Transverse colon (tissue), 4 donors: ENCODE data around the gene TMIGD1. TPM values are rescaled to one million over a fixed set of nuclear protein-coding genes. Genes with fewer than 3 reads are reported as not detected.
A peak's percentile ranks its signal among the peaks of the same experiment; 100 is the strongest.

Source experiments
- DNase-seq: peaks from one replicate; pipeline ENCODE4 v3.0.0-alpha.2; 2019
- H3K27ac ChIP-seq, 4 donors: fragments of 200-600 bp; sonication (generic); 2 replicates each; pipeline ENCODE4 v1.5.1; 2016 to 2018; ENCODE audit warnings: inconsistent platforms in 4 of 4
- H3K27me3 ChIP-seq: fragments of 200-600 bp; sonication (generic); 2 replicates; pipeline ENCODE4 v1.5.1; 2017; ENCODE audit warnings: inconsistent platforms
- H3K36me3 ChIP-seq, 4 donors: fragments of 200-600 bp; sonication (generic); 2 replicates each; pipeline ENCODE4 v1.5.1; 2017 to 2019; ENCODE audit warnings: inconsistent platforms in 4 of 4
- H3K4me1 ChIP-seq, 4 donors: fragments of 200-600 bp; sonication (generic); 2 replicates each; pipeline ENCODE4 v1.5.1; 2017 to 2020; ENCODE audit warnings: inconsistent platforms in 4 of 4
- H3K4me3 ChIP-seq, 4 donors: fragments of 200-600 bp; sonication (generic); 1 replicate in 1 of 4; 2 replicates in 3 of 4; pipeline versions ENCODE4 v1.5.1 to v1.6.1; 2017 to 2019; ENCODE audit warnings: inconsistent platforms in 4 of 4
- H3K9me3 ChIP-seq, 2 donors: fragments of 200-600 bp; sonication (generic); 2 replicates each; pipeline ENCODE4 v1.5.1; 2017 to 2019; ENCODE audit warnings: inconsistent platforms in 2 of 2
- CTCF ChIP-seq, 5 experiments: fragments of 200-600 bp in 3 of 5; fragments of 450-650 bp in 2 of 5; sonication (generic) in 3 of 5; IDR thresholded peaks; 1 replicate in 2 of 5; 2 replicates in 3 of 5; pipeline ENCODE4 v1.5.1; 2016 to 2017; ENCODE audit warnings: antibody characterized with exemption in 5 of 5, inconsistent platforms in 3 of 5, mild to moderate bottlenecking in 2 of 5, moderate library complexity in 1 of 5
- EP300 ChIP-seq: sonication (generic); formaldehyde crosslinking; IDR thresholded peaks from one replicate; pipeline ENCODE4 v1.6.1; 2017; ENCODE audit warnings: antibody characterized with exemption, low read depth
- POLR2A ChIP-seq: fragments of 450-650 bp; IDR thresholded peaks from one replicate; pipeline ENCODE4 v1.6.1; 2016; ENCODE audit warnings: antibody characterized with exemption, mild to moderate bottlenecking, moderate library complexity
- POLR2AphosphoS5 ChIP-seq, 3 donors: sonication (generic); formaldehyde crosslinking; IDR thresholded peaks; one replicate each; pipeline ENCODE4 v1.6.1; 2016; ENCODE audit warnings: antibody characterized with exemption in 3 of 3
- WGBS, 2 donors: methylation state at CpG; one replicate each; pipeline ENCODE4 v1.1.5; 2018; ENCODE audit warnings: low coverage in 1 of 2; 5-methylcytosine and 5-hydroxymethylcytosine counted together
- in situ Hi-C, 4 donors: fragments of 200-750 bp; cut with MboI; loops; one replicate each; pipeline versions ENCODE4 v1.15.0 to v1.15.1; 2017; ENCODE audit warnings: low sequenced_read_pairs in 3 of 4, low pct_ligation_motif_present in 1 of 4, low pct_unique_long_range_greater_than_20kb in 1 of 4
- intact Hi-C: fragments of 100-400 bp; cut with DNase I; formaldehyde crosslinking; loops from one replicate; pipeline ENCODE4 v1.15.1; 2023; ENCODE audit warnings: low total_unique reads
- total RNA-seq, 4 donors: library from RNA; depleted of rRNA; stranded (reverse); fragments of >200 nt; gene quantifications; one replicate each; pipeline ENCODE4 v1.1.0, GENCODE V29; 2016

The TMIGD1 gene
- total RNA-seq, 4 donors from 2014 or later: 0.80 to 488 (median 131) TPM

DNA sequence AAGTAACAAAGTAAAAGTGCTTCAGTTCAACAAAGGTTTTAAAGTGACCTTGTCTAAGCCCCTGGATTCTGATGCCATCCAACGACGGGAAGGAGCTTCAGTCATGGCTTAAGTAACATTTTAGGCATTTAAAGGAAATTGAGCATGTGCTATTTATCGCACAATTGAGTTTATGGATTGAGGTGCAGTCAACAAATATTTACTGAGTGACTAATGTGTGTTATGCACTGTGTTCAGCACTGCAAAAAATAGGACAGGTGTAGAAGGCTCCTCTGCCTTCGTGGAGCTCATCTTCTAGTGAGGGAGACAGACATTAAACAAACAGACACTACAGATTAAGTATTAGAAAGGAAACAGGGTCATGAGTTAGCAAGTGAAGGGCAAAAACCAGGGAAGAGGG is 12.5 kb downstream of the TMIGD1 start:
- H3K27me3 ChIP-seq: no peaks in the 10 kb centered on the region
- H3K27ac ChIP-seq: no peak overlapping the region
- no peak overlapping the region for H3K4me3 ChIP-seq
- peaks cover 0 to 15% (median 6%) of the 10 kb centered on the region in 4 donors for H3K4me1 ChIP-seq
- intact Hi-C loops: no loop called here
- 35 to 57% methylated on average over 4 of the region's 4 CpGs for WGBS, 2 donors
- no peak for DNase-seq
- in situ Hi-C loops: loop anchor here in 1 of 4 donors (10.0 kb wide), 1 partner anchor 217 kb away; no protein-coding TSS in a partner anchor
- no peak for TF ChIP-seq POLR2A
- TF ChIP-seq EP300: no peak
- no peak for TF ChIP-seq CTCF (IDR thresholded peaks at IDR 0.05)
- TF ChIP-seq POLR2AphosphoS5 (IDR thresholded peaks at IDR 0.05): no peak
- H3K9me3 ChIP-seq: no peaks in the 10 kb centered on the region
- no peaks in the 10 kb centered on the region for H3K36me3 ChIP-seq

DNA sequence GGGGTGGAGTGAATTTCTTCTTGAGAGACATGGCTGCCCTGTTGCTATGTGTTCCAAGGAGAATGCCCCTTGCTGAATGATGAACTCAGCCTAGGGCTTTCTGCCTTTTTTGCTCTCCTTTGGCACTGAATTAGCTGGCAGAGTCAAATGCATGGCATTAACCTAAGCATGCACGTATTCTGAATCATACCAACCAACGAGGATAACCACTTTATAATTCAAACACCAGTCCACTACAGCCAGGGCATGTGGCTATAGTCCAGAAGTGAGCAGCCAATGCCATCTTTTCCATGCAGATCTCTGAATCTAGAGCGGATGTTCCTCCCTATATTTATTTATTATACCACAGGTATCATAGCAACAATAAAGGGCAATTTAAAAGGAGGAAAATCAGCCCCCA is 15.7 kb downstream of the TMIGD1 start:
- Histone ChIP-seq H3K27ac (no peak overlapping the region), H3K4me3 (no peak overlapping the region), H3K27me3 (no peaks in the 10 kb centered on the region), H3K4me1 (peaks cover 0 to 37% (median 16%) of the 10 kb centered on the region in 4 donors), H3K9me3 (no peaks in the 10 kb centered on the region), H3K36me3 (no peaks in the 10 kb centered on the region)
- no peak for TF ChIP-seq POLR2AphosphoS5 (IDR thresholded peaks at IDR 0.05)
- TF ChIP-seq EP300: no peak
- TF ChIP-seq CTCF (IDR thresholded peaks at IDR 0.05): no peak
- no peak for TF ChIP-seq POLR2A
- intact Hi-C loops (no loop called here), in situ Hi-C loops (no loop called here)
- 63 to 100% methylated on average over 1 to 3 of the region's 3 CpGs for WGBS, 2 donors
- DNase-seq: no peak

DNA sequence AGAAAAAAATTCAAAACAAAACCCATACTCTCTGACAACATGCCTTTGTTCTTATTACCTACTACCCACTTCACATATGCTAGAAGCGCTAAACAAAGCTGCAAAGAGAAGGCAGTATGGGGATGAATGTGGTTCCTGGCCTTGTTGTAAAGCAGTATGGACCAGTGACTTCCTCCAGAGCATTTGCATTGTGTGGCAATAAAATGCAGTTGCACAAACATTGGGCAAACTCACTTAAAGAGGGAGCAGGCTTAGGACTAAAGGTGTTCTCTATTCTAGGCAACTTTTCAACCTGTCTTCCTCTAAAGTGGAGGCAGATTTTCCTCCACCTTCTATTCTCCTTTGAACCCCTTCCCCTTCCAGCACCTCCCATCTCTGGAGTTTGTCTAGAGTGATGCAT is 17.1 kb downstream of the TMIGD1 start:
- no peaks in the 10 kb centered on the region for H3K36me3 ChIP-seq
- H3K27me3 ChIP-seq: no peaks in the 10 kb centered on the region
- in situ Hi-C loops (no loop called here), intact Hi-C loops (no loop called here)
- no peak overlapping the region for H3K4me3 ChIP-seq
- DNase-seq: peak; percentile 23
- TF ChIP-seq CTCF (IDR thresholded peaks at IDR 0.05) (no peak), POLR2AphosphoS5 (IDR thresholded peaks at IDR 0.05) (peak in 1 of 3 donors; percentile 8)
- peak overlapping the region in 3 of 4 donors; percentile 13 to 53 (median 21) for H3K27ac ChIP-seq
- H3K9me3 ChIP-seq: no peaks in the 10 kb centered on the region
- peaks cover 0 to 40% (median 16%) of the 10 kb centered on the region in 4 donors for H3K4me1 ChIP-seq
- WGBS, 2 donors: 66 to 75% methylated on average over 1 of the region's 1 CpG

- in situ Hi-C loops (no loop called here), intact Hi-C loops (no loop called here)
- DNase-seq: no peak
- Histone ChIP-seq H3K27me3 (no peaks in the 10 kb centered on the region), H3K4me3 (no peak overlapping the region), H3K4me1 (peaks cover 0 to 42% (median 16%) of the 10 kb centered on the region in 4 donors), H3K27ac (peak overlapping the region in 3 of 4 donors; percentile 12 to 53 (median 50)), H3K36me3 (no peaks in the 10 kb centered on the region), H3K9me3 (no peaks in the 10 kb centered on the region)
- 80 to 100% methylated on average over 2 of the region's 2 CpGs for WGBS, 2 donors
- TF ChIP-seq POLR2A (no peak), EP300 (no peak)
Observed at GRCh38 chr17:30315106-30315505, 18.8 kb downstream of the TMIGD1 start.

- DNase-seq: no peak
- in situ Hi-C loops (no loop called here), intact Hi-C loops (no loop called here)
- Histone ChIP-seq H3K36me3 (no peaks in the 10 kb centered on the region), H3K27ac (peak overlapping the region in 3 of 4 donors; percentile 50 to 61 (median 53)), H3K27me3 (no peaks in the 10 kb centered on the region), H3K4me3 (no peak overlapping the region), H3K9me3 (no peaks in the 10 kb centered on the region), H3K4me1 (peaks cover 0 to 42% (median 16%) of the 10 kb centered on the region in 4 donors)
- TF ChIP-seq POLR2AphosphoS5 (IDR thresholded peaks at IDR 0.05): no peak
- TF ChIP-seq EP300: no peak
- no peak for TF ChIP-seq CTCF (IDR thresholded peaks at IDR 0.05)
- TF ChIP-seq POLR2A: no peak
- 65 to 100% methylated on average over 1 of the region's 1 CpG for WGBS, 2 donors
Observed at GRCh38 chr17:30314474-30314873, 19.4 kb downstream of the TMIGD1 start.
